Glutamatergic neuron (in vitro differentiated cells): Measurements from ENCODE around the gene HERPUD1. TPM values are rescaled to one million over a fixed set of nuclear protein-coding genes. Genes with fewer than 3 reads are reported as not detected.

Experiments
- DNase-seq: peaks from one replicate; pipeline ENCODE4 v3.0.0; 2022
- H3K27ac Mint-ChIP-seq: one replicate; pipeline ENCODE4 v1.8.0; 2020; ENCODE audit warnings: mild to moderate bottlenecking, mixed read lengths, inconsistent platforms; ENCODE audit not compliant: unreplicated experiment
- H3K27me3 Mint-ChIP-seq: one replicate; pipeline ENCODE4 v1.8.0; 2020; ENCODE audit warnings: mild to moderate bottlenecking, moderate library complexity, mixed read lengths, inconsistent platforms; ENCODE audit not compliant: unreplicated experiment
- H3K36me3 Mint-ChIP-seq: one replicate; pipeline ENCODE4 v1.8.0; 2020; ENCODE audit warnings: mild to moderate bottlenecking, mixed read lengths, inconsistent platforms; ENCODE audit not compliant: unreplicated experiment
- H3K4me1 Mint-ChIP-seq: one replicate; pipeline ENCODE4 v1.8.0; 2020; ENCODE audit warnings: mild to moderate bottlenecking, low read depth, mixed read lengths, inconsistent platforms; ENCODE audit not compliant: unreplicated experiment
- H3K4me3 Mint-ChIP-seq: one replicate; pipeline ENCODE4 v1.8.0; 2020; ENCODE audit warnings: mild to moderate bottlenecking, mixed read lengths, inconsistent platforms; ENCODE audit not compliant: unreplicated experiment
- H3K9me3 Mint-ChIP-seq: one replicate; pipeline ENCODE4 v1.8.0; 2020; ENCODE audit warnings: mild to moderate bottlenecking, moderate library complexity, mixed read lengths, inconsistent platforms; ENCODE audit not compliant: unreplicated experiment
- CTCF ChIP-seq: fragments of 200-600 bp; sonication (generic); IDR thresholded peaks from one replicate; pipeline ENCODE4 v1.5.0; 2021; ENCODE audit not compliant: partially characterized antibody, unreplicated experiment
- total RNA-seq: library from RNA; stranded (reverse); fragmentation: NEBNext Ultra II Directional; extraction: Animal tissue kit (Norgen Biotek cat#: 25700); gene quantifications from one replicate; pipeline ENCODE4 v1.2.1, GENCODE V29; 2021; ENCODE audit not compliant: unreplicated experiment

HERPUD1 gene
- total RNA-seq, 1 donor from 2014 or later, result 160 TPM

- peak; percentile 26 for DNase-seq
- no peak overlapping the region for H3K27ac Mint-ChIP-seq
- no peaks in the 10 kb centered on the region for H3K9me3 Mint-ChIP-seq
- H3K27me3 Mint-ChIP-seq, result peaks cover 4% of the 10 kb centered on the region
- H3K36me3 Mint-ChIP-seq, result no peaks in the 10 kb centered on the region
- no peak overlapping the region for H3K4me3 Mint-ChIP-seq
- no peaks in the 10 kb centered on the region for H3K4me1 Mint-ChIP-seq
- no peak for TF ChIP-seq CTCF
Observed at GRCh38 chr16:56915336-56916119, 16.4 kb upstream of the HERPUD1 start.

GRCh38 chr16:56916571-56917403 is 15.2 kb upstream of the HERPUD1 start:
- H3K9me3 Mint-ChIP-seq, result no peaks in the 10 kb centered on the region
- H3K27me3 Mint-ChIP-seq, result peaks cover 2% of the 10 kb centered on the region
- TF ChIP-seq CTCF, result no peak
- H3K4me3 Mint-ChIP-seq, result no peak overlapping the region
- no peaks in the 10 kb centered on the region for H3K36me3 Mint-ChIP-seq
- no peak for DNase-seq
- no peaks in the 10 kb centered on the region for H3K4me1 Mint-ChIP-seq
- H3K27ac Mint-ChIP-seq, result no peak overlapping the region

- Mint-ChIP-seq H3K4me1 (no peaks in the 10 kb centered on the region), H3K27me3 (peaks cover 2% of the 10 kb centered on the region), H3K36me3 (no peaks in the 10 kb centered on the region), H3K9me3 (no peaks in the 10 kb centered on the region), H3K27ac (no peak overlapping the region), H3K4me3 (no peak overlapping the region)
- no peak for DNase-seq
- no peak for TF ChIP-seq CTCF
Observed at GRCh38 chr16:56918467-56919012, 13.4 kb upstream of the HERPUD1 start.

GRCh38 chr16:56919099-56919800 is 12.7 kb upstream of the HERPUD1 start:
- Mint-ChIP-seq H3K4me1 (no peaks in the 10 kb centered on the region), H3K9me3 (no peaks in the 10 kb centered on the region), H3K27ac (no peak overlapping the region), H3K36me3 (no peaks in the 10 kb centered on the region), H3K4me3 (no peak overlapping the region), H3K27me3 (peaks cover 2% of the 10 kb centered on the region)
- no peak for DNase-seq
- TF ChIP-seq CTCF, result no peak
